Renal cortical epithelial cell (primary cell): ENCODE data around the gene TANK. TPM values are rescaled to one million over a fixed set of nuclear protein-coding genes. Genes with fewer than 3 reads are reported as not detected.
"Not testable (repeated sequence)": the region's sequence is repeated elsewhere in the genome, so short reads cannot be mapped to it uniquely, and the experiment has no call there.

ENCODE experiments used
- DNase-seq: peaks from one replicate; pipeline ENCODE4 v3.0.0-alpha.2; 2011; ENCODE audit warnings: low read depth
- total RNA-seq: library from RNA; depleted of rRNA; stranded (reverse); fragments of >200 nt; gene quantifications from 2 replicates; pipeline ENCODE4 v1.2.3, GENCODE V29; 2014

Gene TANK
- total RNA-seq, 1 donor from 2014 or later = 98.2 TPM

GRCh38 chr2:161273038-161273760, 113.0 kb downstream of the TANK start:
- DNase-seq = peak; percentile 65

- DNase-seq = peak; percentile 21
Measured at GRCh38 chr2:161278564-161279229, 118.5 kb downstream of the TANK start.

GRCh38 chr2:161279230-161279815, 119.1 kb downstream of the TANK start:
- DNase-seq = not testable (repeated sequence)

- peak; percentile 11 for DNase-seq
Measured at GRCh38 chr2:161280906-161281323, 120.7 kb downstream of the TANK start.

- DNase-seq = not testable (repeated sequence)
Measured at GRCh38 chr2:161281615-161282310, 121.5 kb downstream of the TANK start.

GRCh38 chr2:161282311-161282644, 122.0 kb downstream of the TANK start:
- DNase-seq = not testable (repeated sequence)

GRCh38 chr2:161283926-161284325, 123.7 kb downstream of the TANK start:
- DNase-seq = no peak

Other genes starting within 250 kb of the TANK start
- 107 and 163 TPM in 2 replicates for gene PSMD14, start 148.0 kb downstream of the TANK start, total RNA-seq